Fibroblast of lung (primary cell): Measurements from ENCODE around the gene ATP2B3. TPM values are rescaled to one million over a fixed set of nuclear protein-coding genes. Genes with fewer than 3 reads are reported as not detected.

Source experiments
- DNase-seq, 2 donors: peaks; one replicate each; pipeline versions ENCODE4 v3.0.0 to v3.0.0-alpha.2; 2010; ENCODE audit warnings: low read depth in 2 of 2
- H2AFZ ChIP-seq: 2 replicates; pipeline ENCODE4 v1.5.1; 2012; ENCODE audit warnings: low read length, control low read depth, inconsistent platforms
- H3K27ac ChIP-seq: 2 replicates; pipeline ENCODE4 v1.5.1; 2011; ENCODE audit warnings: low read length, control low read depth; ENCODE audit not compliant: insufficient read depth
- H3K27me3 ChIP-seq: 2 replicates; pipeline ENCODE4 v1.5.1; 2011; ENCODE audit warnings: mild to moderate bottlenecking, low read length; ENCODE audit not compliant: control insufficient read depth, insufficient read depth
- H3K36me3 ChIP-seq: 2 replicates; pipeline ENCODE4 v1.5.1; 2011; ENCODE audit warnings: low read length; ENCODE audit not compliant: control insufficient read depth, insufficient read depth
- H3K4me1 ChIP-seq: 2 replicates; pipeline ENCODE4 v1.5.1; 2011; ENCODE audit warnings: low read length; ENCODE audit not compliant: control insufficient read depth, insufficient read depth; ENCODE audit errors: extremely low read depth
- H3K4me2 ChIP-seq: 2 replicates; pipeline ENCODE4 v1.5.1; 2011; ENCODE audit warnings: low read length, control low read depth; ENCODE audit not compliant: insufficient read depth; ENCODE audit errors: extremely low read depth
- H3K4me3 ChIP-seq, 4 experiments: fragments of 200-600 bp in 1 of 4; sonication (generic) in 1 of 4; replicated peaks in 1 of 4; 2 replicates each; pipeline ENCODE4 v1.5.1; 2011 to 2016; ENCODE audit warnings: low read length in 4 of 4, low read depth in 3 of 4, mild to moderate bottlenecking in 3 of 4, control low read depth in 2 of 4, inconsistent platforms in 1 of 4, mixed read lengths in 1 of 4; ENCODE audit not compliant: insufficient read depth in 1 of 4; ENCODE audit errors: control extremely low read depth in 1 of 4
- H3K79me2 ChIP-seq: 2 replicates; pipeline ENCODE4 v1.5.1; 2012; ENCODE audit warnings: mild to moderate bottlenecking, low read length, inconsistent platforms; ENCODE audit not compliant: control insufficient read depth, insufficient read depth
- H3K9ac ChIP-seq: 2 replicates; pipeline ENCODE4 v1.5.1; 2011; ENCODE audit warnings: mild to moderate bottlenecking, low read length, control low read depth; ENCODE audit not compliant: insufficient read depth
- H3K9me3 ChIP-seq: 2 replicates; pipeline ENCODE4 v1.5.1; 2012; ENCODE audit warnings: low read depth, low read length; ENCODE audit not compliant: control insufficient read depth, insufficient read depth
- H4K20me1 ChIP-seq: 2 replicates; pipeline ENCODE4 v1.5.1; 2011; ENCODE audit warnings: low read length; ENCODE audit not compliant: control insufficient read depth, insufficient read depth; ENCODE audit errors: extremely low read depth
- CTCF ChIP-seq, 2 donors: IDR thresholded peaks in 1 of 2; conservative IDR thresholded peaks in 1 of 2; 1 replicate in 1 of 2; 2 replicates in 1 of 2; pipeline ENCODE4 v1.5.1; 2011 to 2012; ENCODE audit warnings: low read length in 2 of 2, control low read depth in 1 of 2, inconsistent platforms in 1 of 2, low read depth in 1 of 2, mild to moderate bottlenecking in 1 of 2
- EZH2 ChIP-seq: IDR thresholded peaks from 2 replicates; pipeline ENCODE4 v1.5.1; 2012; ENCODE audit warnings: low read length, control low read depth, mild to moderate bottlenecking; ENCODE audit errors: missing control alignments
- polyA plus RNA-seq, 2 donors: library from polyadenylated mRNA; depleted of rRNA in 1 of 2; stranded (reverse) in 1 of 2; unstranded in 1 of 2; fragments of >200 nt; gene quantifications; 2 replicates each; pipeline ENCODE4 v1.2.1, GENCODE V29; 2011 to 2012; ENCODE audit warnings: missing spikeins in 1 of 2
- total RNA-seq: library from RNA; depleted of rRNA; stranded (reverse); fragments of >200 nt; gene quantifications from 2 replicates; pipeline ENCODE4 v1.2.1, GENCODE V29; 2014

ATP2B3 gene
- total and polyA plus RNA-seq, 2 donors (not counting 1 experiment from before 2014, with no cell fraction given): not detected

- H3K9me3 ChIP-seq: no peaks in the 10 kb centered on the region
- DNase-seq: no peak
Measured at GRCh38 chrX:153621949-153622598, 104.6 kb downstream of the ATP2B3 start.

GRCh38 chrX:153622661-153623309 is 105.3 kb downstream of the ATP2B3 start:
- no peak for DNase-seq
- TF ChIP-seq EZH2 (no peak), CTCF (conservative IDR thresholded peaks at IDR 0.05 in 1 of 2, IDR thresholded peaks at IDR 0.05 in 1 of 2; ENCODE audit: low read depth in 1 of 2, low read length in 2 of 2) (no peak)

More at GRCh38 chrX:153621949-153622598, 104.6 kb downstream of the ATP2B3 start:
- Histone ChIP-seq H4K20me1 (no peaks in the 10 kb centered on the region), H3K79me2 (no peaks in the 10 kb centered on the region), H2AFZ (no peak overlapping the region), H3K4me2 (no peak overlapping the region), H3K27ac (no peak overlapping the region), H3K4me1 (no peaks in the 10 kb centered on the region), H3K9ac (no peak overlapping the region), H3K36me3 (no peaks in the 10 kb centered on the region), H3K27me3 (peaks cover 3% of the 10 kb centered on the region), H3K4me3 (no peak overlapping the region)
- TF ChIP-seq EZH2: no peak
- TF ChIP-seq CTCF (conservative IDR thresholded peaks at IDR 0.05 in 1 of 2, IDR thresholded peaks at IDR 0.05 in 1 of 2; ENCODE audit: low read depth in 1 of 2, low read length in 2 of 2): no peak

GRCh38 chrX:153623310-153624029 is 106.0 kb downstream of the ATP2B3 start:
- H3K27me3 ChIP-seq: peaks cover under 1% of the 10 kb centered on the region
- no peak overlapping the region for H3K4me3 ChIP-seq
- no peaks in the 10 kb centered on the region for H3K36me3 ChIP-seq
- H3K4me1 ChIP-seq: no peaks in the 10 kb centered on the region
- no peak overlapping the region for H2AFZ ChIP-seq
- H3K79me2 ChIP-seq: no peaks in the 10 kb centered on the region
- no peak for TF ChIP-seq EZH2
- no peaks in the 10 kb centered on the region for H3K9me3 ChIP-seq
- H4K20me1 ChIP-seq: no peaks in the 10 kb centered on the region
- H3K4me2 ChIP-seq: no peak overlapping the region
- DNase-seq: no peak
- no peak overlapping the region for H3K9ac ChIP-seq
- H3K27ac ChIP-seq: no peak overlapping the region

More at GRCh38 chrX:153622661-153623309, 105.3 kb downstream of the ATP2B3 start:
- no peaks in the 10 kb centered on the region for H3K79me2 ChIP-seq
- no peak overlapping the region for H3K9ac ChIP-seq
- no peaks in the 10 kb centered on the region for H4K20me1 ChIP-seq
- no peak overlapping the region for H3K27ac ChIP-seq
- no peak overlapping the region for H3K4me2 ChIP-seq
- H3K4me3 ChIP-seq: no peak overlapping the region
- no peaks in the 10 kb centered on the region for H3K36me3 ChIP-seq
- peaks cover 3% of the 10 kb centered on the region for H3K27me3 ChIP-seq
- no peaks in the 10 kb centered on the region for H3K4me1 ChIP-seq
- H2AFZ ChIP-seq: no peak overlapping the region
- no peaks in the 10 kb centered on the region for H3K9me3 ChIP-seq
